Hepatocyte (in vitro differentiated cells): ENCODE data around the gene GALNT17. TPM values are rescaled to one million over a fixed set of nuclear protein-coding genes. Genes with fewer than 3 reads are reported as not detected.

ENCODE experiments used
- DNase-seq: peaks from one replicate; pipeline ENCODE4 v3.0.0-alpha.2; 2016; ENCODE audit warnings: low spot score
- H2AFZ ChIP-seq: fragments of 200-600 bp; sonication (generic); 2 replicates; pipeline ENCODE4 v1.6.0; 2016; ENCODE audit warnings: antibody characterized with exemption, mild to moderate bottlenecking
- H3K27ac ChIP-seq: fragments of 200-600 bp; sonication (generic); 2 replicates; pipeline ENCODE4 v1.5.1; 2016; ENCODE audit warnings: mild to moderate bottlenecking
- H3K27me3 ChIP-seq: fragments of 200-600 bp; sonication (generic); 2 replicates; pipeline ENCODE4 v1.6.1; 2016
- H3K36me3 ChIP-seq: fragments of 200-600 bp; sonication (generic); replicated peaks from 2 replicates; pipeline ENCODE4 v1.5.1; 2016; ENCODE audit warnings: low read depth; ENCODE audit not compliant: insufficient read depth
- H3K4me1 ChIP-seq: fragments of 200-600 bp; sonication (generic); 2 replicates; pipeline ENCODE4 v1.5.1; 2016; ENCODE audit warnings: mild to moderate bottlenecking, moderate library complexity; ENCODE audit not compliant: insufficient read depth
- H3K4me2 ChIP-seq: fragments of 200-600 bp; sonication (generic); 2 replicates; pipeline ENCODE4 v1.6.0; 2016
- H3K4me3 ChIP-seq: fragments of 200-600 bp; sonication (generic); 2 replicates; pipeline ENCODE4 v1.5.1; 2016; ENCODE audit warnings: mild to moderate bottlenecking
- H3K79me2 ChIP-seq: fragments of 200-600 bp; sonication (generic); 2 replicates; pipeline ENCODE4 v1.6.0; 2017; ENCODE audit warnings: mild to moderate bottlenecking
- H3K9me2 ChIP-seq: fragments of 200-600 bp; sonication (generic); replicated peaks from 2 replicates; pipeline ENCODE4 v1.6.0; 2017; ENCODE audit warnings: mild to moderate bottlenecking; ENCODE audit not compliant: insufficient read depth
- H3K9me3 ChIP-seq: fragments of 200-600 bp; sonication (generic); 2 replicates; pipeline ENCODE4 v1.5.1; 2016; ENCODE audit warnings: low read depth, mild to moderate bottlenecking
- H4K20me1 ChIP-seq: fragments of 200-600 bp; sonication (generic); 2 replicates; pipeline ENCODE4 v1.6.0; 2016; ENCODE audit warnings: mild to moderate bottlenecking; ENCODE audit not compliant: insufficient read depth, poor library complexity, severe bottlenecking
- EZH2 ChIP-seq: fragments of 200-600 bp; sonication (generic); IDR thresholded peaks from 2 replicates; pipeline ENCODE4 v1.6.1; 2016; ENCODE audit warnings: antibody characterized with exemption, mild to moderate bottlenecking, borderline replicate concordance
- EZH2phosphoT487 ChIP-seq: fragments of 200-600 bp; sonication (generic); IDR thresholded peaks from one replicate; pipeline ENCODE4 v1.6.1; 2018; ENCODE audit warnings: antibody characterized with exemption, mild to moderate bottlenecking, low read depth, moderate library complexity; ENCODE audit not compliant: unreplicated experiment, severe bottlenecking
- WGBS: methylation state at CpG from one replicate; pipeline ENCODE4 v1.1.6; 2016; ENCODE audit warnings: low lambda C conversion rate; ENCODE audit errors: missing lambda C conversion rate; 5-methylcytosine and 5-hydroxymethylcytosine counted together
- polyA plus RNA-seq: library from polyadenylated mRNA; unstranded; fragments of >200 nt; fragmentation: Nextera tagmentation; extraction: Ambion mirVana; gene quantifications from 2 replicates; pipeline ENCODE4 v1.2.1, GENCODE V29; 2016
- total RNA-seq: library from RNA; depleted of rRNA; stranded (reverse); fragments of >200 nt; gene quantifications from 2 replicates; pipeline ENCODE4 v1.2.3, GENCODE V29; 2014
- TF ChIP-seq, protein P1 (sequence below): fragments of 200-600 bp; sonication (generic); IDR thresholded peaks from 2 replicates; pipeline ENCODE4 v1.5.1; 2016; ENCODE audit warnings: antibody characterized with exemption, mild to moderate bottlenecking; ENCODE audit not compliant: poor library complexity

The GALNT17 gene
- total and polyA plus RNA-seq, 2 experiments from 2014 or later = 4.3 to 8.1 TPM

DNA sequence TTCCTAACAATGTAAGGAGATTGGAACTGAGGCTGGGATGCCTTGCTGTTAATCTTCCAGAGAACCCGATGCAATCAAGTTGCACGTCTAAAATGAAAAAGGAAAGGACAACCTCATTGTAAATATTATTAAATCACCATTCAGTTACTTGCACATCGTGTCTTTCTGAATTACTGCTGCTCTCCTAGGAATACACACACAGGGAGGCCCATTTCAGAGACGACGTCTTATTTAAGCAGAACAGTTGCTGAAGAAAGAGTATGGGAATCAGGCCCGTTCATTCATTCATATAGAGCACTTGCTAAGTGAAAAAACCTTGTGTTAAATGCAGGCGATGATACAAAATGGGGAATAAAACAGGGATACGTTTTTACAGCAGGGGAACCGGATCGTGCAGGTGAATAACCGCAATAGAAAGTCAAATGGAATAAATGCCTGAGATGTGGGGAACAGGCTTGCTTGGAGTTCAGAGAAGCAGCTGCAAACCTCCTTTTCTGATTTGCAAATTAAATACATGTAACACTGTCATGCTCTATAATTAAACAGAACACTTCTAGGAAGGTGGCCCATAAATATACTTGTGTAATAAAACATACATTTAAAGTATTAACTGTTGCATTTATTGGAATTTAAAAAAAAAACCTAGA is 409.9 kb downstream of the GALNT17 start:
- Histone ChIP-seq H3K4me2 (no peak overlapping the region), H4K20me1 (no peaks in the 10 kb centered on the region), H3K36me3 (no peaks in the 10 kb centered on the region), H3K9me3 (no peaks in the 10 kb centered on the region), H3K27ac (no peak overlapping the region), H3K9me2 (no peaks in the 10 kb centered on the region), H2AFZ (no peak overlapping the region), H3K27me3 (peaks cover 4% of the 10 kb centered on the region), H3K79me2 (no peaks in the 10 kb centered on the region), H3K4me1 (peaks cover 6% of the 10 kb centered on the region), H3K4me3 (no peak overlapping the region)
- DNase-seq = no peak
- TF ChIP-seq, protein P1, sequence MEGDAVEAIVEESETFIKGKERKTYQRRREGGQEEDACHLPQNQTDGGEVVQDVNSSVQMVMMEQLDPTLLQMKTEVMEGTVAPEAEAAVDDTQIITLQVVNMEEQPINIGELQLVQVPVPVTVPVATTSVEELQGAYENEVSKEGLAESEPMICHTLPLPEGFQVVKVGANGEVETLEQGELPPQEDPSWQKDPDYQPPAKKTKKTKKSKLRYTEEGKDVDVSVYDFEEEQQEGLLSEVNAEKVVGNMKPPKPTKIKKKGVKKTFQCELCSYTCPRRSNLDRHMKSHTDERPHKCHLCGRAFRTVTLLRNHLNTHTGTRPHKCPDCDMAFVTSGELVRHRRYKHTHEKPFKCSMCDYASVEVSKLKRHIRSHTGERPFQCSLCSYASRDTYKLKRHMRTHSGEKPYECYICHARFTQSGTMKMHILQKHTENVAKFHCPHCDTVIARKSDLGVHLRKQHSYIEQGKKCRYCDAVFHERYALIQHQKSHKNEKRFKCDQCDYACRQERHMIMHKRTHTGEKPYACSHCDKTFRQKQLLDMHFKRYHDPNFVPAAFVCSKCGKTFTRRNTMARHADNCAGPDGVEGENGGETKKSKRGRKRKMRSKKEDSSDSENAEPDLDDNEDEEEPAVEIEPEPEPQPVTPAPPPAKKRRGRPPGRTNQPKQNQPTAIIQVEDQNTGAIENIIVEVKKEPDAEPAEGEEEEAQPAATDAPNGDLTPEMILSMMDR = no peak
- WGBS = 92% methylated on average over 11 of the region's 11 CpGs

DNA sequence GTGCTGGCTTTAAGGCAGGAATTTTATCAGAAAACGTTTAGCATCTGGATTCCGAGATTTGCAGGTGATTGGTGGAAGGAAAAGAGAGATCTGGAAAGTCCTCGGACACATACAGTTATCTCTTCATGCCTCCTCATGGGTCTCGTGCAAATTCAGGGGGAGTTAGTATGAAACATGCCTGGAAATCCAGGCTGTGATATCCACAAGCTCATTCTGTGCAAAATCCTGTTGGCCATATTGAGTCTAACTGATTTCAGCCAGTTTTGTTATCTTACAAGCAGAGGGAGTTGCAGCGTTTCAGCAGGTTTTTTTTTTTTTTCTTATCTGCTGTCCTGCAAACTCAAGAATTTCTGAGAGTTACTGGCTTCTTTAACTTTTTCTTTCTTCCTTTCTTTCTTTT is 411.5 kb downstream of the GALNT17 start:
- Histone ChIP-seq H3K9me2 (no peaks in the 10 kb centered on the region), H4K20me1 (no peaks in the 10 kb centered on the region), H3K9me3 (no peaks in the 10 kb centered on the region), H3K36me3 (no peaks in the 10 kb centered on the region), H3K4me3 (no peak overlapping the region), H3K79me2 (no peaks in the 10 kb centered on the region), H2AFZ (no peak overlapping the region), H3K4me1 (peaks cover 3% of the 10 kb centered on the region), H3K27me3 (peaks cover 3% of the 10 kb centered on the region), H3K4me2 (peak overlapping the region; percentile 42), H3K27ac (no peak overlapping the region)
- 18% methylated on average over 5 of the region's 5 CpGs for WGBS
- TF ChIP-seq EZH2phosphoT487 (no peak), EZH2 (no peak)
- TF ChIP-seq, protein P1 = no peak
- DNase-seq = peak; percentile 11

DNA sequence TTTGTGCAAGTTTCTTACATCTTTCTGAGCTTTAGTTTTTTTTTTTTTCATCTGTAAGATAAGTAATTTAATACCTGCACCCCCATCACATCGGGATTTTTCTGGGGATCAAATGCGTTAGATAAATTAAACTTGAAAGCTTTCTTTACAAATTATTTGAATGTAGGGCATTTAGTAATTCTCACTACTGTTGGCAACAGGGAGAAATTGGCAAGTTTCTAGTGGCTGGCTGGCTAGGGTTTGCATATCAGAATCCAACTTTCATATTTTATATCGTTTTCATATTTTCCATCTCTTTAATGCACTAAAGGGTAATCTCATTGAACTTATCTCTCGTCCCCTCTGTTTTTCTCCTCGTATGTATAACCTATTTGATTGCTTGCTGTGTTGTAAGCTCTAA is 412.9 kb downstream of the GALNT17 start:
- TF ChIP-seq EZH2phosphoT487 (no peak), EZH2 (no peak)
- TF ChIP-seq, protein P1 = no peak
- Histone ChIP-seq H4K20me1 (no peaks in the 10 kb centered on the region), H3K27me3 (no peaks in the 10 kb centered on the region), H2AFZ (no peak overlapping the region), H3K9me2 (no peaks in the 10 kb centered on the region), H3K9me3 (no peaks in the 10 kb centered on the region), H3K4me3 (no peak overlapping the region), H3K4me2 (no peak overlapping the region), H3K4me1 (no peaks in the 10 kb centered on the region), H3K36me3 (no peaks in the 10 kb centered on the region), H3K27ac (no peak overlapping the region), H3K79me2 (no peaks in the 10 kb centered on the region)
- 81% methylated on average over 5 of the region's 5 CpGs for WGBS
- DNase-seq = no peak
